HL-60 (cell line): ENCODE results near the gene GIMAP2.

Source experiments
- DNase-seq, 2 experiments: peaks; one replicate each; pipeline ENCODE4 v3.0.0-alpha.2; 2010 to 2020; ENCODE audit warnings: low read depth in 1 of 2, low spot score in 1 of 2
- H3K27ac ChIP-seq: fragments of 250-450 bp; sonication (Bioruptor Pico); replicated peaks from 2 replicates; pipeline ENCODE4 v1.5.1; 2020; ENCODE audit warnings: mild to moderate bottlenecking, moderate library complexity
- H3K27me3 ChIP-seq: fragments of 250-450 bp; sonication (Bioruptor Pico); 2 replicates; pipeline ENCODE4 v1.5.1; 2021; ENCODE audit warnings: mild to moderate bottlenecking, moderate library complexity; ENCODE audit not compliant: insufficient read depth, poor library complexity, severe bottlenecking
- H3K4me3 ChIP-seq: replicated peaks from 2 replicates; pipeline ENCODE4 v1.5.1; 2011; ENCODE audit warnings: mild to moderate bottlenecking, control low read depth, low read length; ENCODE audit not compliant: insufficient read depth
- CTCF ChIP-seq: IDR thresholded peaks from one replicate; pipeline ENCODE4 v1.5.1; 2011; ENCODE audit warnings: low read length, control low read depth, inconsistent platforms; ENCODE audit not compliant: insufficient read depth
- GABPA ChIP-seq: IDR thresholded peaks from 2 replicates; pipeline ENCODE4 v1.6.1; 2012; ENCODE audit warnings: low read depth
- POLR2AphosphoS5 ChIP-seq: IDR thresholded peaks from 2 replicates; pipeline ENCODE4 v1.6.1; 2012; ENCODE audit warnings: low read depth
- REST ChIP-seq: IDR thresholded peaks from 2 replicates; pipeline ENCODE4 v1.6.1; 2012; ENCODE audit warnings: low read depth; ENCODE audit not compliant: insufficient replicate concordance
- SPI1 ChIP-seq: IDR thresholded peaks from 2 replicates; pipeline ENCODE4 v1.6.1; 2012; ENCODE audit warnings: low read depth, mild to moderate bottlenecking, borderline replicate concordance

The GIMAP2 gene

DNA sequence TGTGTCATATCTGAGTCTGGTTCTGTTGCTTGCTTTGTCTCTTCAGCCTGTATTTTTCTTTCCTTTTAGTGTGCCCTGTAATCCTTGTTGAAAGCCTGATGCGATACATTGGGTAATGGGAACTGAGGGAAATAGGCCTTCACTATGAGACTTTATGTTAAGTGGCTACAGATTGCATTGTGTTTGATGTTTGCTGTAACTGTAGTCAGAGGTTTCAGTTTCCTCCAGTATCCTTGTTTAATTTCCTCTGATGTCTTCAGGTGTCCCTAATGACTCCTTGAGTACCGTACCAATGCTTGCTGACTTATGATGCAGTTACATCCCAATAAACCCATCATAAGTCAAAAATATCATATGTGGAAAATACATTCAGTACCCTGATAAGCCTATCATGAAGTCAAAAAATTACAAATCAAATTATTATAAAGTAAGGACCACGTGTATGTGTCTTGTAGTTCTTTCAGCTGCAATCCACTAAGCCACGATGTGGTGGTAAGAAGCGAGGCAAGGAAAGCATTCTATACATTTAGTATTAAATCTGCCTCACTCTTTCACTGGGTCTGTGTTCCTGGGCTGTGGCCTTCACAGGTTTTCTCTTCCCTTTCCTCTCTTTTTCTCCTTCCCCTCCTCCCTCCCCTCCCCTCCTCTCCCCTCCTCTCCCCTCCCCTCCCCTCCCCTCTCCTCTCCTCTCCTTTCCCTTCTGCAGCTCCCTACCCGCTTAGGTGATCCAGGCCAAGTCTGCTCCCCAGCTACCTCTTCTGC lies 40.1 kb upstream of the GIMAP2 start:
- H3K27ac ChIP-seq = no peak overlapping the region
- H3K4me3 ChIP-seq = no peak overlapping the region
- TF ChIP-seq SPI1 = no peak
- no peak for TF ChIP-seq GABPA
- no peak for TF ChIP-seq CTCF
- TF ChIP-seq POLR2AphosphoS5 = no peak
- TF ChIP-seq REST = no peak
- H3K27me3 ChIP-seq = no peaks in the 10 kb centered on the region
- no peak for DNase-seq

DNA sequence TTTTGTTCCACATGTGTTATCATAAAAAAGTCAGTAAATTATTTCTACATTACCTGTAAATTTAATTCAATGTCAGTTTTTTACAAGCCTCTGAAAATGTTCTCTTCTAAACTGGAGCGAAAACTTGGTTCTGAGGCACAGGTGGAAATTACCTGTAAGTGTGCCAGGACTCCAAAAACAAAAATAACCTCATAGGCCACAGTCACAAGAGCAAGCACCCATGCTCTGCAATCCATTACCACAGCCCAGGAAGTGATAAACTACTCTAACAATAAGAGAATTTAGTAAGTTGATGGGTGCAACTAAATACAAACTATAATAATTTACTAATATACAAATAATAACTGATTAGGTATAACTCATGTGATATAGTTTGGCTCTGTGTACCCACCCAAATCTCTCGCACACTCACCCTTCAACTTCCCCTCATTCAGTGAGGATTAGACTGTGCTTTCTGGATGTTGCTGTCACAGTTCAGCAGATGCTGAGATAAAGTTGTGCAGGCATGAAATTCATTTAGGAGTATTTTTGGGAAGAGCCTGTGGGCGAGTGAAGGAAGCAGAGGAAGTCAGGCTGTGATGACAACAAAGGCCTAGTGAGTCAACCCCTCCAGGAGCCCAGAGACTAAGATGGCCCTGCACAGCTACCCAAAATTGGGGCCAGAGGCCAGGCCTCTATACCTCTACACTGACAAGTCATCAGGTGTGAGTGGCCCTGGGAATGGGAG lies 37.0 kb upstream of the GIMAP2 start:
- Histone ChIP-seq H3K27me3 (no peaks in the 10 kb centered on the region), H3K4me3 (no peak overlapping the region), H3K27ac (no peak overlapping the region)
- DNase-seq = no peak
- no peak for TF ChIP-seq CTCF
- no peak for TF ChIP-seq GABPA
- TF ChIP-seq POLR2AphosphoS5 = no peak
- TF ChIP-seq SPI1 = no peak
- no peak for TF ChIP-seq REST

GRCh38 chr7:150649080-150649385 lies 36.5 kb upstream of the GIMAP2 start:
- no peak overlapping the region for H3K4me3 ChIP-seq
- no peak for DNase-seq
- TF ChIP-seq POLR2AphosphoS5 (no peak), REST (no peak), CTCF (no peak), SPI1 (no peak)
- H3K27ac ChIP-seq = no peak overlapping the region
- no peaks in the 10 kb centered on the region for H3K27me3 ChIP-seq
